ENCODE results near the gene FAM240A. TPM values are rescaled to one million over a fixed set of nuclear protein-coding genes. Genes with fewer than 3 reads are reported as not detected.

FAM240A gene
- total RNA-seq, 2 experiments from 2014 or later: not detected

DNA sequence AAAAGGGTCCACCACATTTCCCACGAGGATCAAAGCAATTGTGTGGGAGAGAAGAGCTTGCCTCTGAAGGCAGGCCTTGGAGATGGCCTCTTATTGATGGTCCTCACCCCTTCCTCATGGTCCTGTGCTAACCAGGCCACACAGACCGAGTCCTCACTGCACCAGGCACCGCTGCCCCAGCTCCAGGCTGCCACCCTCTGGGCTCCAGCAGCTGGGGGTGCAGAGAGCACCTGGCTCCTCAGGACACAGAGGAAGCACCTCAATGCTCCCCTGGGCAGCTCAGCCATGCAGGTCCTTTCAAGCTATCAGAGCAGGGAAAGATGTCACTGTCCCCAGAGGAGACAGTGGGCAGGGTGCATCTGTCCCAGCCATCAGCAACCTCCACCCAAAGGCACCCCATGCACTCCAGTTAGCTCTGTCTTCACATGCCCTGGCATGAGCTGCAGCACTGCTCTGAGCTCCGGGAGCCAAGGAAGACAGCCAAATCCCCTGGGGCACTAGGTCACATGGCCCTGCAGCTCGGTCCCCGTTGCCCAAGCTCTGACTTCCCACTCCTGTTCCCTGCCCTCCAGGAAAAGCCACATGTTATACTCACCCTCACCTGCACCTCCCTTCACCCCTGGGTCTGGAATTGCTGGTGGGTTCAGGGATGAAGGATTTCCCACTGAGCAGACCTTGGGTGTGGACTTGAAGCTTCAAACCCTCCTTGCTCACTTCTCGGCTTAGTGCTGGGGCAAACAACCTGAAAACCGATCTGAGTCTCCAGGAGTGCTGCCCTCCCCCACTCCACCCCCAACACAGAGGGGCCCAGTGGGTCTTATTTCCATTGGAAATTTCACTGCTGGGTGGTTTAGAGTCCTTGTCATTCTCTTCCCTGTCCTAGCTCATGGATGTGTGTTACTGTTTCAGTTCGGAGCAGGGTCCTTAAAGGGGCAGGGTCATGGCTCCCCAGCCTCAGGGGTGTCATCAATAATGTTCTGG, 48.5 kb downstream of the FAM240A start:
- Mint-ChIP-seq H3K27me3 (peaks cover 4% of the 10 kb centered on the region), H3K4me1 (ENCODE audit: low read depth) (no peaks in the 10 kb centered on the region), H3K9me3 (no peaks in the 10 kb centered on the region), H3K27ac (no peak overlapping the region), H3K36me3 (ENCODE audit: low read depth) (no peaks in the 10 kb centered on the region), H3K4me3 (no peak overlapping the region)
- intact Hi-C loops (cut with DNase I, micrococcal nuclease): no loop called here
- Histone ChIP-seq H3K27me3 (ENCODE audit: control insufficient read depth in 1 of 2, insufficient read depth in 2 of 2, low read length in 2 of 2) (no peaks in the 10 kb centered on the region), H3K27ac (ENCODE audit: low read depth in 1 of 2, low read length in 2 of 2) (no peak overlapping the region), H3K4me3 (ENCODE audit: low read length) (no peak overlapping the region), H3K4me1 (ENCODE audit: insufficient read depth, low read length) (no peaks in the 10 kb centered on the region), H3K36me3 (ENCODE audit: insufficient read depth, low read length) (no peaks in the 10 kb centered on the region), H3K9me3 (ENCODE audit: control insufficient read depth in 1 of 2, insufficient read depth in 1 of 2, low read length in 2 of 2) (no peaks in the 10 kb centered on the region)
- POLR2A ChIA-PET: no interaction called here
- no peak for TF ChIP-seq CTCF (IDR thresholded peaks at IDR 0.05)
- no peak for ATAC-seq (ENCODE audit: poor library complexity)
- DNase-seq: peak in 1 of 14 experiments; percentile 24
- CTCF ChIA-PET: interaction anchor here (0.8 kb wide), 1 partner anchor 172 kb away, joined by 3 read pairs; no protein-coding TSS in a partner anchor

GRCh38 chr3:46661776-46662766, 49.7 kb downstream of the FAM240A start:
- Mint-ChIP-seq H3K27me3 (peaks cover 4% of the 10 kb centered on the region), H3K9me3 (no peaks in the 10 kb centered on the region), H3K27ac (no peak overlapping the region), H3K4me1 (ENCODE audit: low read depth) (no peaks in the 10 kb centered on the region), H3K4me3 (no peak overlapping the region), H3K36me3 (ENCODE audit: low read depth) (no peaks in the 10 kb centered on the region)
- POLR2A ChIA-PET: no interaction called here
- no peak overlapping the region for H3K4me3 ChIP-seq (ENCODE audit: low read length)
- no peak overlapping the region for H3K27ac ChIP-seq (ENCODE audit: low read depth in 1 of 2, low read length in 2 of 2)
- CTCF ChIA-PET: no interaction called here
- H3K27me3 ChIP-seq (ENCODE audit: control insufficient read depth in 1 of 2, insufficient read depth in 2 of 2, low read length in 2 of 2): no peaks in the 10 kb centered on the region
- intact Hi-C loops (cut with DNase I, micrococcal nuclease): no loop called here
- no peaks in the 10 kb centered on the region for H3K9me3 ChIP-seq (ENCODE audit: control insufficient read depth in 1 of 2, insufficient read depth in 1 of 2, low read length in 2 of 2)
- no peak for TF ChIP-seq CTCF (IDR thresholded peaks at IDR 0.05)
- no peaks in the 10 kb centered on the region for H3K4me1 ChIP-seq (ENCODE audit: insufficient read depth, low read length)
- no peaks in the 10 kb centered on the region for H3K36me3 ChIP-seq (ENCODE audit: insufficient read depth, low read length)
- ATAC-seq (ENCODE audit: poor library complexity): no peak
- DNase-seq: peak in 1 of 14 experiments; percentile 7

DNA sequence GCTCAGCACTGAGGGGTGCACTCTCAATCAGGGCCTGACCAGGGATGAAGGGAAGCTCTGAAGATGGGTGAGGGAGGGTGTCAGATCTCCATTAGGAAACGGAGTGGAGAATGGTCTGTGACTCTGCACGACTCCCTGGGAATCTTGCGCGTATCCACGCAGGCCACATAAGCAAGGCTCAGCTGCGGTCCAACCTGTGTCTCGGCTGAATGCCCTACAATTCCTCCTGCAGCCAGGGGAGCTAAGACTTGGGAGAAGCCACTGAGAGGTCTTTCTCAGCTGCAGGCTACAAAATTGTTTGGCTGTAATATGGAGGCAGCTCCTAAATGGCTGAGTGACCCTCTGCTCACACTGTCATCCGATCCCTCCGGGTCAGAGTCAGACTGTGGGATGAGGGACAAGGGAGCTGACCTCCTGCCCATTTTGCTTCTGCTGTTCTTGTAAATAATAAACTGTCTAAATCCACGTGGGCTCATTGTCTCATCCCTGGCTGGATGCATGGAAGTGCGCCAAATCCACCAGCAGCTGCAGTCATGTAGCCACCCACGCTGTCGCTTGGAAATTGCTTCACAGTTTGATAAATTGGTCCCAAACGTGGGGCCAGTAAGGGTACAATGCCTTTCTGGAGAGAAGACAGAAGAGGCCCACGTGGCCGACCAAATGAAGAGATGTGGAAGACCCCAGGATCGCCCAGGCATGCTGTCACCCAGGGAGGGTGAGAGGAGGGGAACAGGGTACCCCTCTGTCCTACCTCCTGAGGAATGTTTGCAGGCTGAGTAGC, 50.6 kb downstream of the FAM240A start:
- ATAC-seq (ENCODE audit: poor library complexity) (no peak), DNase-seq (no peak)
- Mint-ChIP-seq H3K9me3 (no peaks in the 10 kb centered on the region), H3K4me1 (ENCODE audit: low read depth) (no peaks in the 10 kb centered on the region), H3K36me3 (ENCODE audit: low read depth) (no peaks in the 10 kb centered on the region), H3K27ac (no peak overlapping the region), H3K4me3 (no peak overlapping the region), H3K27me3 (peaks cover 4% of the 10 kb centered on the region)
- Histone ChIP-seq H3K4me3 (ENCODE audit: low read length) (no peak overlapping the region), H3K27ac (ENCODE audit: low read depth in 1 of 2, low read length in 2 of 2) (no peak overlapping the region), H3K9me3 (ENCODE audit: control insufficient read depth in 1 of 2, insufficient read depth in 1 of 2, low read length in 2 of 2) (no peaks in the 10 kb centered on the region), H3K4me1 (ENCODE audit: insufficient read depth, low read length) (no peaks in the 10 kb centered on the region), H3K36me3 (ENCODE audit: insufficient read depth, low read length) (no peaks in the 10 kb centered on the region), H3K27me3 (ENCODE audit: control insufficient read depth in 1 of 2, insufficient read depth in 2 of 2, low read length in 2 of 2) (no peaks in the 10 kb centered on the region)
- TF ChIP-seq CTCF (IDR thresholded peaks at IDR 0.05): no peak
- CTCF ChIA-PET: interaction anchor here (1.0 kb wide), 1 partner anchor 175 kb away, joined by 3 read pairs; no protein-coding TSS in a partner anchor
- intact Hi-C loops (cut with DNase I, micrococcal nuclease): no loop called here
- POLR2A ChIA-PET: no interaction called here
